GM12891 (cell line): ENCODE results near the gene VKORC1L1.

Experiments
- PAX5 ChIP-seq: IDR thresholded peaks from 2 replicates; pipeline ENCODE4 v1.6.1; 2011; ENCODE audit warnings: low read length, moderate library complexity, mild to moderate bottlenecking; ENCODE audit not compliant: insufficient read depth, severe bottlenecking
- POLR2A ChIP-seq: IDR thresholded peaks from 2 replicates; pipeline ENCODE4 v1.6.1; 2011; ENCODE audit warnings: low read depth, low read length, control low read depth
- POLR2AphosphoS5 ChIP-seq: IDR thresholded peaks from 2 replicates; pipeline ENCODE4 v1.6.1; 2011; ENCODE audit warnings: low read depth, low read length, control low read depth
- POU2F2 ChIP-seq: IDR thresholded peaks from 2 replicates; pipeline ENCODE4 v1.6.1; 2011; ENCODE audit warnings: low read depth, mild to moderate bottlenecking, control low read depth, low read length, moderate library complexity
- SPI1 ChIP-seq: IDR thresholded peaks from 2 replicates; pipeline ENCODE4 v1.6.1; 2011; ENCODE audit warnings: low read depth, low read length, control low read depth
- TAF1 ChIP-seq: IDR thresholded peaks from 2 replicates; pipeline ENCODE4 v1.6.1; 2011; ENCODE audit warnings: low read depth, low read length, control low read depth

DNA sequence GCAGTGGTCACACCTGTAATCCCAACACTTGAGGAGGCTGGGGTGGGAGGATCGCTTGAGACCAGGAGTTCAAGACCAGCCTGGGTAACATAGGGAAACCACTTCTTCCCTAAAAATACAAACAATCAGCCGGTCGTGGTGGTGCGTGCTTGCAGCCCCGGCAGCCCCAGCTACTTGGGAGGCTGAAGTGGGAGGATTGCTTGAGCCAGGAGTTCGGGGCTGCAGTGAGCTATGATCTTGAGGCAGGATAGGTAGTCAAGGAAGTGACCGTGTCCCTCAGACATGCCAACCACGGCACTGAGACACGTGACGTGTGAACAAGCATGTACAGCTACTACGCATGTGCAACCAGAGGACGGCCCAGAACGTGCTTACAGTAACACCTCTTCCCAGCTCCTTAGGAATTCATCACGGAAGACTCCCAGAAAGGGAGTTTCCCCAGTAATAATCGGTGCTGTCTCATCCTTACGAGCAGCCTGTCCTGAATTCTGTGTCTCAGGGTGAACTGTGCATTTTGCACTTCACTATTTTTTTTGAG is 103.9 kb downstream of the VKORC1L1 start:
- TF ChIP-seq POLR2AphosphoS5 = peak; percentile 48; the same call in 1 of the 2 replicates
- TF ChIP-seq POLR2A = peak; percentile 49; the same call in 1 of the 2 replicates
- TF ChIP-seq POU2F2 = no peak
- no peak for TF ChIP-seq TAF1
- TF ChIP-seq SPI1 = no peak
- no peak for TF ChIP-seq PAX5
